H1 (cell line): ENCODE results near the gene PEAK1. TPM values are rescaled to one million over a fixed set of nuclear protein-coding genes. Genes with fewer than 3 reads are reported as not detected.

Source experiments
- CTCF ChIA-PET: fragments of 300-600 bp; sonication (Branson Sonifier 250); formaldehyde crosslinking; loops from one replicate; lab custom pipeline; 2021; ENCODE audit not compliant: partially characterized antibody; lab: Charles Lee
- POLR2A ChIA-PET: fragments of 300-600 bp; sonication (Branson Sonifier 250); formaldehyde crosslinking; loops from one replicate; lab custom pipeline; 2021; ENCODE audit warnings: inconsistent platforms; ENCODE audit not compliant: partially characterized antibody; lab: Charles Lee
- DNase-seq, 2 experiments: peaks; one replicate each; pipeline versions ENCODE4 v3.0.0 to v3.0.0-alpha.2; 2010 to 2022; ENCODE audit warnings: low spot score in 2 of 2, low read depth in 1 of 2, mixed read lengths in 1 of 2
- FAIRE-seq: peaks from 2 replicates; lab custom pipeline; 2011; peaks lifted over from hg19 to GRCh38; lab: Jason Lieb, UNC
- H2AFZ ChIP-seq: 2 replicates; pipeline ENCODE4 v1.8.1; 2012; ENCODE audit warnings: low read length, inconsistent platforms
- H2AK5ac ChIP-seq: 2 replicates; pipeline ENCODE4 v1.6.1; 2013; ENCODE audit warnings: low read depth, low read length
- H2BK120ac ChIP-seq: replicated peaks from 2 replicates; pipeline ENCODE3; 2013; ENCODE audit warnings: low read depth, low read length, inconsistent platforms
- H2BK12ac ChIP-seq: 2 replicates; pipeline ENCODE4 v1.6.1; 2013; ENCODE audit warnings: low read depth, low read length
- H2BK15ac ChIP-seq: 2 replicates; pipeline ENCODE4 v1.6.1; 2013; ENCODE audit warnings: low read length
- H2BK20ac ChIP-seq: 2 replicates; pipeline ENCODE4 v1.6.1; 2013; ENCODE audit warnings: low read length
- H2BK5ac ChIP-seq: 2 replicates; pipeline ENCODE4 v1.6.1; 2013; ENCODE audit warnings: low read depth, low read length
- H3K14ac ChIP-seq: 2 replicates; pipeline ENCODE4 v1.6.1; 2013; ENCODE audit warnings: inconsistent platforms; ENCODE audit not compliant: insufficient read length
- H3K18ac ChIP-seq: 2 replicates; pipeline ENCODE4 v1.6.1; 2013; ENCODE audit warnings: low read length; ENCODE audit errors: extremely low read depth
- H3K23ac ChIP-seq: 2 replicates; pipeline ENCODE4 v1.6.1; 2013; ENCODE audit warnings: inconsistent platforms; ENCODE audit not compliant: insufficient read length
- H3K23me2 ChIP-seq: 2 replicates; pipeline ENCODE4 v1.6.1; 2013; ENCODE audit warnings: low read depth, low read length
- H3K27ac ChIP-seq: 2 replicates; pipeline ENCODE4 v1.6.1; 2011; ENCODE audit warnings: low read depth, low read length, inconsistent platforms
- H3K27me3 ChIP-seq, 4 experiments: replicated peaks in 1 of 4; 1 replicate in 1 of 4; 2 replicates in 3 of 4; pipeline versions ENCODE4 v1.6.1 to v1.8.1; 2011 to 2013; ENCODE audit warnings: low read length in 3 of 4, mild to moderate bottlenecking in 3 of 4, inconsistent platforms in 2 of 4, mixed read lengths in 2 of 4, moderate library complexity in 1 of 4; ENCODE audit not compliant: control insufficient read depth in 3 of 4, insufficient read depth in 3 of 4; ENCODE audit errors: extremely low read depth in 1 of 4
- H3K36me3 ChIP-seq, 4 experiments: 2 replicates each; pipeline versions ENCODE4 v1.6.1 to v1.8.1; 2011 to 2013; ENCODE audit warnings: mild to moderate bottlenecking in 4 of 4, low read length in 3 of 4, moderate library complexity in 2 of 4, control low read depth in 1 of 4, inconsistent platforms in 1 of 4; ENCODE audit not compliant: insufficient read depth in 4 of 4, control insufficient read depth in 2 of 4
- H3K4ac ChIP-seq: replicated peaks from 2 replicates; pipeline ENCODE3; 2013; ENCODE audit warnings: low read length, low read depth, mixed read lengths, inconsistent platforms; ENCODE audit not compliant: insufficient read length
- H3K4me1 ChIP-seq, 4 experiments: replicated peaks in 1 of 4; 1 replicate in 1 of 4; 2 replicates in 3 of 4; pipeline versions ENCODE4 v1.6.1 to v1.8.1; 2011 to 2013; ENCODE audit warnings: low read length in 3 of 4, inconsistent platforms in 2 of 4, mixed read lengths in 1 of 4; ENCODE audit not compliant: insufficient read depth in 4 of 4, control insufficient read depth in 3 of 4
- H3K4me2 ChIP-seq, 2 experiments: 2 replicates each; pipeline versions ENCODE4 v1.6.1 to v1.8.1; 2011 to 2013; ENCODE audit warnings: low read depth in 2 of 2, low read length in 2 of 2, control low read depth in 1 of 2, inconsistent platforms in 1 of 2, mild to moderate bottlenecking in 1 of 2; ENCODE audit not compliant: insufficient read depth in 1 of 2
- H3K4me3 ChIP-seq, 4 experiments: fragments of 200-600, 300-600 bp in 1 of 4; sonication (generic), shearing (Covaris generic), sonication (Bioruptor Twin) in 1 of 4; 2 replicates each; pipeline versions ENCODE4 v1.5.1 to v1.8.1; 2011 to 2016; ENCODE audit warnings: low read length in 4 of 4, low read depth in 3 of 4, control low read depth in 2 of 4, inconsistent platforms in 2 of 4, mild to moderate bottlenecking in 2 of 4, mixed read lengths in 1 of 4, moderate library complexity in 1 of 4; ENCODE audit not compliant: insufficient read depth in 2 of 4; ENCODE audit errors: extremely low read depth in 1 of 4
- H3K56ac ChIP-seq: replicated peaks from 2 replicates; pipeline ENCODE3; 2013; ENCODE audit warnings: low read depth, mild to moderate bottlenecking, mixed read lengths, low read length, inconsistent platforms; ENCODE audit not compliant: insufficient read length
- H3K79me1 ChIP-seq: 2 replicates; pipeline ENCODE4 v1.6.1; 2013; ENCODE audit warnings: low read depth, low read length, control low read depth
- H3K79me2 ChIP-seq, 2 experiments: 2 replicates each; pipeline versions ENCODE4 v1.6.1 to v1.8.1; 2012 to 2013; ENCODE audit warnings: low read length in 2 of 2, mild to moderate bottlenecking in 2 of 2, inconsistent platforms in 1 of 2; ENCODE audit not compliant: insufficient read depth in 2 of 2, control insufficient read depth in 1 of 2
- H3K9ac ChIP-seq, 4 experiments: replicated peaks in 1 of 4; 1 replicate in 1 of 4; 2 replicates in 3 of 4; pipeline versions ENCODE4 v1.6.1 to v1.8.1; 2011 to 2013; ENCODE audit warnings: low read depth in 3 of 4, low read length in 3 of 4, control low read depth in 2 of 4, mild to moderate bottlenecking in 2 of 4, moderate library complexity in 2 of 4, inconsistent platforms in 1 of 4; ENCODE audit errors: extremely low read depth in 1 of 4
- H3K9me3 ChIP-seq, 2 experiments: 2 replicates each; pipeline versions ENCODE4 v1.6.1 to v1.8.1; 2012 to 2013; ENCODE audit warnings: mild to moderate bottlenecking in 2 of 2, moderate library complexity in 2 of 2, control low read depth in 1 of 2, inconsistent platforms in 1 of 2, low read depth in 1 of 2, low read length in 1 of 2, mixed read lengths in 1 of 2; ENCODE audit not compliant: insufficient read depth in 2 of 2
- H4K20me1 ChIP-seq, 2 experiments: replicated peaks in 1 of 2; 2 replicates each; pipeline versions ENCODE3 to v1.8.1; 2011 to 2013; ENCODE audit warnings: inconsistent platforms in 2 of 2, low read length in 2 of 2, mild to moderate bottlenecking in 1 of 2; ENCODE audit not compliant: insufficient read depth in 2 of 2, control insufficient read depth in 1 of 2
- H4K5ac ChIP-seq: 2 replicates; pipeline ENCODE4 v1.6.1; 2013; ENCODE audit warnings: low read length, low read depth, mixed read lengths, inconsistent platforms; ENCODE audit not compliant: insufficient read length
- H4K8ac ChIP-seq: 2 replicates; pipeline ENCODE4 v1.8.0; 2013; ENCODE audit warnings: mild to moderate bottlenecking, moderate library complexity, low read length, inconsistent platforms; ENCODE audit not compliant: insufficient read depth; ENCODE audit errors: extremely low read depth
- H4K91ac ChIP-seq: replicated peaks from 2 replicates; pipeline ENCODE3; 2013; ENCODE audit warnings: low read length, mixed read lengths, inconsistent platforms; ENCODE audit not compliant: insufficient read length
- CBX5 ChIP-seq: fragments of 300-800, 300-1000 bp; sonication (generic); IDR thresholded peaks from 2 replicates; pipeline ENCODE4 v1.7.1; 2016; ENCODE audit warnings: antibody characterized with exemption, low read length, low read depth
- POLR2AphosphoS5 ChIP-seq: IDR thresholded peaks from 2 replicates; pipeline ENCODE4 v1.6.1; 2011; ENCODE audit warnings: low read depth, low read length
- SIN3A ChIP-seq, 2 experiments: IDR thresholded peaks in 1 of 2; conservative IDR thresholded peaks in 1 of 2; 2 replicates each; pipeline ENCODE4 v1.6.1; 2011 to 2012; ENCODE audit warnings: low read length in 2 of 2, improper control_type of control experiment in 1 of 2, low read depth in 1 of 2, mild to moderate bottlenecking in 1 of 2
- ZNF274 ChIP-seq: IDR thresholded peaks from 2 replicates; pipeline ENCODE4 v1.7.0; 2012; ENCODE audit warnings: low read length, borderline replicate concordance; ENCODE audit errors: extremely low read depth
- WGBS, 2 experiments: shearing (Covaris generic) in 1 of 2; methylation state at CpG; one replicate each; pipeline versions ENCODE4 v1.1.6 to v1.1.7; 2013 to 2015; ENCODE audit warnings: low lambda C conversion rate in 2 of 2, mixed read lengths in 2 of 2, inconsistent platforms in 1 of 2, low coverage in 1 of 2, missing lambda C conversion rate in 1 of 2; ENCODE audit not compliant: insufficient replicate concordance in 2 of 2, insufficient coverage in 1 of 2, insufficient read length in 1 of 2; ENCODE audit errors: extremely low coverage in 1 of 2, missing lambda C conversion rate in 1 of 2; 5-methylcytosine and 5-hydroxymethylcytosine counted together
- polyA plus RNA-seq, 7 experiments: library from polyadenylated mRNA; depleted of rRNA in 3 of 7; stranded (reverse) in 5 of 7; unstranded in 2 of 7; fragments of >200 nt in 5 of 7; fragments of 200-250 nt in 2 of 7; gene quantifications; 1 replicate in 5 of 7; 2 replicates in 1 of 7; 4 replicates in 1 of 7; pipeline versions ENCODE4 v1.2.1 to v1.2.3, GENCODE V29; 2011 to 2013; ENCODE audit warnings: missing spikeins in 2 of 7, mixed read lengths in 2 of 7
- total RNA-seq: library from RNA; stranded (reverse); fragmentation: NEBNext Ultra II Directional; extraction: Animal tissue kit (Norgen Biotek cat#: 25700); gene quantifications from 2 replicates; pipeline ENCODE4 v1.2.1, GENCODE V29; 2021
- TF ChIP-seq, protein P1 (sequence below): IDR thresholded peaks from 2 replicates; pipeline ENCODE4 v1.6.1; 2012; ENCODE audit warnings: inconsistent platforms

Gene PEAK1
- total and polyA plus RNA-seq, 2 of the 8 experiments (the other 6 are each of a cell fraction or from before 2014, with no cell fraction given), result 8.8 to 44.8 TPM

DNA sequence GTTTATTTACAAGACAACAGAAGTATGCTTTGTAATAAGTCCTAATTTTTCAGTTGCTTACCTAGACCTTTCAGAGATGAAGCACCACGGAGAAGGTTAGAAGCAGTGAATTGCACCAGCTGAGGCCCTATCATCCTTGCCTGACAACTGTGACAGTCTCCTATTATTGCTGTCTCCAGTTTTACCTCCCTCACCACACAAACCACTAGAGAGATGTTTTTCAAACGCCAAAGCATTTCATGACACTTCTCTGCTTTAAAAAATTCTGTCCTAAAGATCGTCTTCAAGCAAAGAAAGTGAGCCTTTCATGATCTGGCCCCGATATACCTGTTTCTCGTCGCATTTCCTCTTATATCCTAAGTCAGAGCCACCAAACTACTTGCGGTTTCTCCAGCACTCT, 276.7 kb downstream of the PEAK1 start:
- FAIRE-seq (no peak), DNase-seq (no peak)
- Histone ChIP-seq H2BK120ac (no peak overlapping the region), H2BK5ac (no peak overlapping the region), H3K4me1 (peaks cover 0 to 2% (median 0%) of the 10 kb centered on the region in 4 experiments; a peak in 1 of 7 replicates), H4K91ac (no peak overlapping the region), H4K8ac (no peak overlapping the region), H2AFZ (no peak overlapping the region), H3K27ac (no peak overlapping the region), H3K27me3 (no peaks in the 10 kb centered on the region), H3K9ac (no peak overlapping the region), H2BK12ac (no peak overlapping the region), H3K18ac (no peak overlapping the region), H3K23ac (no peak overlapping the region), H2BK20ac (no peak overlapping the region), H3K4ac (no peak overlapping the region), H3K56ac (no peak overlapping the region), H2AK5ac (no peak overlapping the region), H3K23me2 (no peaks in the 10 kb centered on the region), H3K14ac (no peak overlapping the region), H3K79me2 (no peaks in the 10 kb centered on the region), H3K9me3 (peaks cover 0 to 4% of the 10 kb centered on the region in 2 experiments; a peak in 2 of 4 replicates), H3K36me3 (peaks cover 0 to 10% (median 1%) of the 10 kb centered on the region in 4 experiments; a peak in 2 of 8 replicates), H4K20me1 (no peaks in the 10 kb centered on the region), H2BK15ac (no peak overlapping the region), H4K5ac (no peak overlapping the region), H3K79me1 (no peaks in the 10 kb centered on the region), H3K4me2 (no peak overlapping the region), H3K4me3 (no peak overlapping the region)
- POLR2A ChIA-PET, result no interaction called here
- CTCF ChIA-PET, result interaction anchor here (1.2 kb wide), 1 partner anchor 24 kb away, joined by 3 read pairs; no protein-coding TSS in a partner anchor
- WGBS, 2 experiments, result 87% methylated on average over 7 of the region's 7 CpGs; no CpG with 5 or more reads in 1 of the 2 experiments
- TF ChIP-seq, protein P1, sequence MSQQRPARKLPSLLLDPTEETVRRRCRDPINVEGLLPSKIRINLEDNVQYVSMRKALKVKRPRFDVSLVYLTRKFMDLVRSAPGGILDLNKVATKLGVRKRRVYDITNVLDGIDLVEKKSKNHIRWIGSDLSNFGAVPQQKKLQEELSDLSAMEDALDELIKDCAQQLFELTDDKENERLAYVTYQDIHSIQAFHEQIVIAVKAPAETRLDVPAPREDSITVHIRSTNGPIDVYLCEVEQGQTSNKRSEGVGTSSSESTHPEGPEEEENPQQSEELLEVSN, result no peak
- TF ChIP-seq ZNF274 (no peak), CBX5 (no peak), SIN3A (conservative IDR thresholded peaks at IDR 0.05 in 1 of 2, IDR thresholded peaks at IDR 0.05 in 1 of 2; ENCODE audit: low read depth in 1 of 2, low read length in 2 of 2) (no peak), POLR2AphosphoS5 (no peak)
